ENCODE measurements around the gene HDAC5. TPM values are rescaled to one million over a fixed set of nuclear protein-coding genes. Genes with fewer than 3 reads are reported as not detected.
A peak's percentile ranks its signal among the peaks of the same experiment; 100 is the strongest.
"Not testable (repeated sequence)": the region's sequence is repeated elsewhere in the genome, so short reads cannot be mapped to it uniquely, and the experiment has no call there.

The HDAC5 gene
- total and polyA plus RNA-seq, 2 donors (not counting 1 experiment from before 2014, with no cell fraction given): 31.3 to 125 TPM

DNA sequence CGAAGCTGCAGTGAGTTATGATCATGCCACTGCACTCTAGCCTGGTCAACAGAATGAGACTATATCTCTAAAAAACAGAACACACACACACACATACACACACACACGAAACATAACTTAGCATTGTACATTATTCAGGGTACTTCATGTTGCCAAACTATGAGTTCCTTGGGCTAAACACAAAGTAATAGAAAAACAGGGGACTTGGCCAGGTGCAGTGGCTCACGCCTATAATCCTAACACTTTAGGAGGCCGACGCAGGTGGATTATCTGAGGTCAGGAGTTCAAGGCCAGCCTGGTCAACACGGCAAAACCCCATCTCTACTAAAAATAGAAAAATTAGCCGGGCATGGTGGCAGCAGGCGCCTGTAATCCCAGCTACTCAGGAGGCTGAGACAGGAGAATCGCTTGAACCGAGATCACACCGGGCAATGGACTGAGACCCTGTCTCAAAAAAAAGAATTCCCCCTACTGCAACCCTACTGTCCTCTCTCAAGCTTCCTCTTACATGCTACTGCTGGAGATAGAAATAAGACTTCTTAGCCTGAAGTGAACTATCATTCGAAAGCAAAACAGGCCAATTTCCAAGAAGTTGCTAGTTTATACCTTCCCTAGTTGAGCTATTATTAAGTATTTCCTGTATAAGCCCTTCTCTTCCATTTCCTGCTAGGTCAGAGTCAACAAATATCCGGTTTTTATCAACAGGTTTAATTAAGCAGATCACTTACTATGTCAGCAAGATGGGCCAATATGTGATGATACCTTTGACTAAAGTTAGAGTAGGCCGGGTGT lies 64.1 kb downstream of the HDAC5 start:
- no peak overlapping the region for H3K4me3 ChIP-seq (replicated peaks in 1 of 4; ENCODE audit: control extremely low read depth in 1 of 4, insufficient read depth in 1 of 4, low read depth in 3 of 4, low read length in 4 of 4)
- H3K27ac ChIP-seq (ENCODE audit: insufficient read depth, low read length): no peak overlapping the region
- H3K9me3 ChIP-seq (ENCODE audit: control insufficient read depth, insufficient read depth, low read depth, low read length): no peaks in the 10 kb centered on the region
- no peak overlapping the region for H2AFZ ChIP-seq (ENCODE audit: low read length)
- peaks cover 76% of the 10 kb centered on the region for H3K79me2 ChIP-seq (ENCODE audit: control insufficient read depth, insufficient read depth, low read length)
- no peak for DNase-seq (ENCODE audit: low read depth in 2 of 2)
- H3K4me1 ChIP-seq (ENCODE audit: control insufficient read depth, extremely low read depth, insufficient read depth, low read length): peaks cover 3% of the 10 kb centered on the region
- H3K36me3 ChIP-seq (ENCODE audit: control insufficient read depth, insufficient read depth, low read length): peaks cover 15% of the 10 kb centered on the region
- H4K20me1 ChIP-seq (ENCODE audit: control insufficient read depth, extremely low read depth, insufficient read depth, low read length): peaks cover 2% of the 10 kb centered on the region
- no peaks in the 10 kb centered on the region for H3K27me3 ChIP-seq (ENCODE audit: control insufficient read depth, insufficient read depth, low read length)
- H3K4me2 ChIP-seq (ENCODE audit: extremely low read depth, insufficient read depth, low read length): no peak overlapping the region
- no peak for TF ChIP-seq EZH2 (IDR thresholded peaks at IDR 0.05; ENCODE audit: low read length, missing control alignments)
- TF ChIP-seq, protein P1, sequence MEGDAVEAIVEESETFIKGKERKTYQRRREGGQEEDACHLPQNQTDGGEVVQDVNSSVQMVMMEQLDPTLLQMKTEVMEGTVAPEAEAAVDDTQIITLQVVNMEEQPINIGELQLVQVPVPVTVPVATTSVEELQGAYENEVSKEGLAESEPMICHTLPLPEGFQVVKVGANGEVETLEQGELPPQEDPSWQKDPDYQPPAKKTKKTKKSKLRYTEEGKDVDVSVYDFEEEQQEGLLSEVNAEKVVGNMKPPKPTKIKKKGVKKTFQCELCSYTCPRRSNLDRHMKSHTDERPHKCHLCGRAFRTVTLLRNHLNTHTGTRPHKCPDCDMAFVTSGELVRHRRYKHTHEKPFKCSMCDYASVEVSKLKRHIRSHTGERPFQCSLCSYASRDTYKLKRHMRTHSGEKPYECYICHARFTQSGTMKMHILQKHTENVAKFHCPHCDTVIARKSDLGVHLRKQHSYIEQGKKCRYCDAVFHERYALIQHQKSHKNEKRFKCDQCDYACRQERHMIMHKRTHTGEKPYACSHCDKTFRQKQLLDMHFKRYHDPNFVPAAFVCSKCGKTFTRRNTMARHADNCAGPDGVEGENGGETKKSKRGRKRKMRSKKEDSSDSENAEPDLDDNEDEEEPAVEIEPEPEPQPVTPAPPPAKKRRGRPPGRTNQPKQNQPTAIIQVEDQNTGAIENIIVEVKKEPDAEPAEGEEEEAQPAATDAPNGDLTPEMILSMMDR (conservative IDR thresholded peaks at IDR 0.05 in 1 of 2, IDR thresholded peaks at IDR 0.05 in 1 of 2; ENCODE audit: low read depth in 1 of 2, low read length in 2 of 2): no peak
- H3K9ac ChIP-seq (ENCODE audit: insufficient read depth, low read length): no peak overlapping the region

DNA sequence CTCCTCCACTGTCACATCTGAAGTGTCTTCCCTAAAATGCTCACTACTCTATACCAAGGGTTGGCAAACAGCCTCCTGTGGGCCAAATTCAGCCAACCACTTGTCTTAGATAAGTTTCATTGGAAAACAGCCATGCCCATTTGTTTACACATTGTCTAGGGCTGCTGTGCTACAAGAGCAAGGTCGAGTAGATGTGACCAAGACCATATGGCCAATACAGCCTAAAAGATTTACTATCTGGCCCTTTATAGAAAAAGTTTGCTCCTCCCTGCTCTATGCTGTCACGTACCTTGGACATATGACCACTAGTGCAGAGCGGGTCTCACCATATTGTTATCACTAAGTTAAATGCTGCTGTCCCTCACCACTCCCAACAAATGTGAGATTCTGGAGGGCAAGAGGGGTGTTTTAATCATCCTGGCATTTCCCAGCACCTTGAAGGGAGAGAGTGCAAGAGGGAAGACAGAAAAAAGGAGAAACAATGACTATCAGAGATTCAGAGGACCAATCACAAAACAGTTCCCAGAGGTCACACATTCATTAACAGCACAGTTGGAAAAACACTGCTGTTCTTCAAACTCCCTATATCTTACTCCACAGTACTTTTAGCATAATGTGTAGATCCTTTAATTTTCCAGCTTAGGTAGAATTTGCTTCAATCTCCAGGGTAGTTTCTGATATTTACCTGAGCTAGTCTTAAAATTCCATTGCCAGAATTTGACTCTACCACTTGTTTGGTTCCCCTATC lies 70.1 kb downstream of the HDAC5 start:
- Histone ChIP-seq H3K4me1 (ENCODE audit: control insufficient read depth, extremely low read depth, insufficient read depth, low read length) (no peaks in the 10 kb centered on the region), H4K20me1 (ENCODE audit: control insufficient read depth, extremely low read depth, insufficient read depth, low read length) (no peaks in the 10 kb centered on the region), H3K79me2 (ENCODE audit: control insufficient read depth, insufficient read depth, low read length) (peaks cover 49% of the 10 kb centered on the region), H3K4me2 (ENCODE audit: extremely low read depth, insufficient read depth, low read length) (no peak overlapping the region), H2AFZ (ENCODE audit: low read length) (no peak overlapping the region), H3K36me3 (ENCODE audit: control insufficient read depth, insufficient read depth, low read length) (peaks cover 8% of the 10 kb centered on the region), H3K9ac (ENCODE audit: insufficient read depth, low read length) (no peak overlapping the region), H3K27me3 (ENCODE audit: control insufficient read depth, insufficient read depth, low read length) (no peaks in the 10 kb centered on the region), H3K9me3 (ENCODE audit: control insufficient read depth, insufficient read depth, low read depth, low read length) (no peaks in the 10 kb centered on the region), H3K4me3 (replicated peaks in 1 of 4; ENCODE audit: control extremely low read depth in 1 of 4, insufficient read depth in 1 of 4, low read depth in 3 of 4, low read length in 4 of 4) (no peak overlapping the region), H3K27ac (ENCODE audit: insufficient read depth, low read length) (no peak overlapping the region)
- DNase-seq (ENCODE audit: low read depth in 2 of 2): peak in 1 of 2 donors; percentile 19
- no peak for TF ChIP-seq EZH2 (IDR thresholded peaks at IDR 0.05; ENCODE audit: low read length, missing control alignments)
- TF ChIP-seq, protein P1 (conservative IDR thresholded peaks at IDR 0.05 in 1 of 2, IDR thresholded peaks at IDR 0.05 in 1 of 2; ENCODE audit: low read depth in 1 of 2, low read length in 2 of 2): no peak

- no peak for TF ChIP-seq EZH2 (IDR thresholded peaks at IDR 0.05; ENCODE audit: low read length, missing control alignments)
- TF ChIP-seq, protein P1 (conservative IDR thresholded peaks at IDR 0.05 in 1 of 2, IDR thresholded peaks at IDR 0.05 in 1 of 2; ENCODE audit: low read depth in 1 of 2, low read length in 2 of 2): no peak
- Histone ChIP-seq H3K79me2 (ENCODE audit: control insufficient read depth, insufficient read depth, low read length) (peaks cover 34% of the 10 kb centered on the region), H3K9ac (ENCODE audit: insufficient read depth, low read length) (no peak overlapping the region), H3K9me3 (ENCODE audit: control insufficient read depth, insufficient read depth, low read depth, low read length) (no peaks in the 10 kb centered on the region), H3K27ac (ENCODE audit: insufficient read depth, low read length) (no peak overlapping the region), H3K4me3 (replicated peaks in 1 of 4; ENCODE audit: control extremely low read depth in 1 of 4, insufficient read depth in 1 of 4, low read depth in 3 of 4, low read length in 4 of 4) (no peak overlapping the region), H2AFZ (ENCODE audit: low read length) (no peak overlapping the region), H3K27me3 (ENCODE audit: control insufficient read depth, insufficient read depth, low read length) (no peaks in the 10 kb centered on the region), H3K4me1 (ENCODE audit: control insufficient read depth, extremely low read depth, insufficient read depth, low read length) (peaks cover 2% of the 10 kb centered on the region), H3K4me2 (ENCODE audit: extremely low read depth, insufficient read depth, low read length) (no peak overlapping the region), H3K36me3 (ENCODE audit: control insufficient read depth, insufficient read depth, low read length) (peaks cover 7% of the 10 kb centered on the region), H4K20me1 (ENCODE audit: control insufficient read depth, extremely low read depth, insufficient read depth, low read length) (no peaks in the 10 kb centered on the region)
- no peak for DNase-seq (ENCODE audit: low read depth in 2 of 2)
Observed at GRCh38 chr17:44049294-44050060, 74.0 kb downstream of the HDAC5 start.

DNA sequence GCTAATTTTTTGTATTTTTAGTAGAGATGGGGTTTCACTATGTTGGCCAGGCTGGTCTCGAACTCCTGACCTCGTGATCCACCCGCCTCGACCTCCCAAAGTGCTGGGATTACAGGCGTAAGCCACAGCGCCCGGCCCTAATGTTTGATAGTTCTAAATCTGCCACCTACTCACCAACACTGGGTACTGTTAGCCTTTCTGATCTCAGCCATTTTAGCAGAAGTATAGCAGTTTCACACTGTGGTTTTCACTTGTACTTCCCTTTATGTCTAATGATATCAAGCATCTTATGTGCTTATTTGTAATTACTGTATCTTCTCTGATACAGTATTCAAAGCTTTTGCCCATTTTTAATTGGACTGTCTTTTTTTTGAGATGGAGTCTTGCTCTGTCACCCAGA lies 76.5 kb downstream of the HDAC5 start:
- not testable (repeated sequence) for H3K27ac ChIP-seq (ENCODE audit: insufficient read depth, low read length); H3K27me3 ChIP-seq (ENCODE audit: control insufficient read depth, insufficient read depth, low read length); H2AFZ ChIP-seq (ENCODE audit: low read length); DNase-seq (ENCODE audit: low read depth in 2 of 2); H3K4me2 ChIP-seq (ENCODE audit: extremely low read depth, insufficient read depth, low read length); H3K9ac ChIP-seq (ENCODE audit: insufficient read depth, low read length); H3K9me3 ChIP-seq (ENCODE audit: control insufficient read depth, insufficient read depth, low read depth, low read length); H4K20me1 ChIP-seq (ENCODE audit: control insufficient read depth, extremely low read depth, insufficient read depth, low read length); H3K4me3 ChIP-seq (replicated peaks in 1 of 4; ENCODE audit: control extremely low read depth in 1 of 4, insufficient read depth in 1 of 4, low read depth in 3 of 4, low read length in 4 of 4); H3K36me3 ChIP-seq (ENCODE audit: control insufficient read depth, insufficient read depth, low read length)
- H3K4me1 ChIP-seq (ENCODE audit: control insufficient read depth, extremely low read depth, insufficient read depth, low read length): peaks cover 11% of the 10 kb centered on the region
- peaks cover 28% of the 10 kb centered on the region for H3K79me2 ChIP-seq (ENCODE audit: control insufficient read depth, insufficient read depth, low read length)
